ENCODE data around the gene PHLDA1.

The PHLDA1 gene

GRCh38 chr12:76031414-76032042, at the start of gene PHLDA1:
Gene PHLDA1, minus strand, starts transcription at chr12:76031776.
- peak; percentile 62 for DNase-seq

DNA sequence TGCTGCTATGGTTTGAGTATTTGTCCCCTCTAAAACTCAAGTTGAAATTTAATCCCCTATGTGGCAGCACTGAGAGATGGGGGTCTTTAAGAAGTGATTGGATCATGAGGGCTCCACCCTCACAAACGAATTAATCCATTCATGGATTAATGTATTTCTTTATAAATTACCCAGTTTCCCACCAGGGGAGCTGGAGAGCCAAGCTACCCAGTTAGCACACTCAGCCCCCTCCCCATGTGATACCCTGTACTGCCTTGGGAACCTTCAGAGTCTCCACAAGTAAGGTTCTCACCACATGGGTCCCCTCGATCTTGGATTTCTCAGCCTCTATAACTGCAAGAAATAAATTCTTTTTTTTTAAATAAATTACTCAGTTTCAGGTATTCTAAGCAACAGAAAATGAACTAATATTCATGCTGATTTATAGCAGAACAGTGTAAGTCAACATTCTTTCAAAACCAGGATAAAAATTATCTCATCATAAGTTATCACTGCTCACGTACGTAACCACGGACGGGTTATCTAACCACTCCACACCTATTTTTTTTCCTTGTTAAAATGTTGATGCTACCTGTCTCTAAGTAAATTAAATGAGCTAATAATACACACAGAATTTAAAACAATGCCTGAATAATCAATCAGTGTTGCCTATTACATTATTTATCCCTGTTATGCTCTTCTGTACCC, 49.3 kb upstream of the PHLDA1 start:
- DNase-seq = no peak

GRCh38 chr12:76080017-76080728, 48.6 kb upstream of the PHLDA1 start:
- no peak for DNase-seq

- no peak for DNase-seq
Observed at GRCh38 chr12:76078748-76079147, 47.2 kb upstream of the PHLDA1 start.

DNA sequence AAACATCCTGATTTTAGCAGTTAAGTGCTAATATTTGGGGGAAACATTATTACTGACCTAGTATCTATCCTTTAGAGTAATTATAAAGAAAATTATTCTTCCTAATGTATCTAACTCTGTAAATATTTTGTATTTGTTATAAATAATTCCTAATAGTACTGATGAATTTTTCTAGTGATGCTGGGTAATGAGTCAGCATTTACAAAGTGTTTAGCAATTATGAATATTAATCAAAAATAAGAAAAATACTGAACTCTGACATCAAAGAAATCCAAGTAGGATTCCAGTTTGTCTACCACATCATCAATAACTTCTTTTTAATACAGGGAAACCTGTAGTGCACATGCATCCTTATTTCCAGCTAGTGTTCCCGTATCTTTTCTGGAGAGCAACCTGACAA, 43.9 kb upstream of the PHLDA1 start:
- DNase-seq = no peak

GRCh38 chr12:76074701-76075336, 43.2 kb upstream of the PHLDA1 start:
- DNase-seq = no peak

GRCh38 chr12:76073561-76073960, 42.0 kb upstream of the PHLDA1 start:
- DNase-seq = no peak

- no peak for DNase-seq
Observed at GRCh38 chr12:76072568-76072967, 41.0 kb upstream of the PHLDA1 start.

DNA sequence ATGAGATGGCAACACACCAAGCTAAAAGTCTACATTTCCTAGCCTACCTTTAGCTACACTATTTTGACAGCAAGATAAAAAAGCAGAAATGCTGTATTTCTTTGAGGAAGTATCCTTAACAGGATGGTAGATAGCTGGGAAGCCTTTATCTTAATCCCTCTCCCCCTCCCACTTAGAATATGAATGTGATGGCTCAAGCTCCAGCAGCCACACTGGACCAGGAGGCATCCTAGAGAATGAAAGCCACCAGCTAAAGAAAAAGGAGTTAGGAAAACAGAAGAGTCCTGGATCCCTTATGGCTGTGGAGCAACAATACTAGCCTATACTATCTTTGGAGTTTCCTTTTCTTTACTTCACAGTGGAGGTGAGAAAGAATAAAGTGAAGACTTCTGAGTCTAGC, 37.8 kb upstream of the PHLDA1 start:
- DNase-seq = no peak

- no peak for DNase-seq
Observed at GRCh38 chr12:76065917-76066316, 34.3 kb upstream of the PHLDA1 start.

DNA sequence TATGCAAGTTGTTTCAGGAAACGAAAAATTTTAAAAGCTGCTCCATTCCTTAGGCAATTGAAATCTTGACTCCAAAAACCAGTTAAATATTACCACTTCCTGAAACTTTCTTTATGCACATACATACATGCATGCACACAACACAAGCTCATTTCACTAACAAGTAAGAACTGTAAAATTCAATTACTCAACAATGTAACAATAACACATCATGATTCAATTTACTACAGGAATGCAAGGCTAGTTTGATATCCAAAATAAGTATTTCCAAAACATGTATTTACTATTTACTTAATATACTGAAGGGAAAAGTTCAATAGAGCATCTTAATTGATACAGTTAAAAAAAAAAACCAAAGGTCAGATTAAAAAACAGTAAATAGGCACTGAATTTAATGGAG, 33.3 kb upstream of the PHLDA1 start:
- DNase-seq = no peak

- no peak for DNase-seq
Observed at GRCh38 chr12:76060111-76060510, 28.5 kb upstream of the PHLDA1 start.

- DNase-seq = no peak
Observed at GRCh38 chr12:76057326-76057725, 25.8 kb upstream of the PHLDA1 start.

DNA sequence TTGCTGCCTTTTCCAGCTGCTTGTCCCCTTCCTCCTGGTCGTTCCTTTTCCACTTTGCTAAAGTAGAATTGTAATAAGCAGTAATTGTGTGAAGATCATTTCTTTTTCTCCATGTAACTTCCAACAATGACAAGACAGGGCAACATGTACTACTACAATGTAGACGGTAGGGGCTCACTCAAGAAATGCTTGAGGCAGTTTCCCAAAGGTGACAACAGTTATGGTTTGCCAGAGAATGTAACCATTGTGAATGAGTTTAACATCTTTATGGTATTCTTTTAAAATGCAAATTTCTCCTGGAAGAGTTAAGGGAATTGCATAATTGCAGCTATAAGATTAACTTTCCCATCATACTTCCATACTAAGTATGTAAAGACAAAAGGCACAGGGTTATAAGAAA, 23.8 kb upstream of the PHLDA1 start:
- no peak for DNase-seq

- no peak for DNase-seq
Observed at GRCh38 chr12:76049575-76050251, 18.1 kb upstream of the PHLDA1 start.

DNA sequence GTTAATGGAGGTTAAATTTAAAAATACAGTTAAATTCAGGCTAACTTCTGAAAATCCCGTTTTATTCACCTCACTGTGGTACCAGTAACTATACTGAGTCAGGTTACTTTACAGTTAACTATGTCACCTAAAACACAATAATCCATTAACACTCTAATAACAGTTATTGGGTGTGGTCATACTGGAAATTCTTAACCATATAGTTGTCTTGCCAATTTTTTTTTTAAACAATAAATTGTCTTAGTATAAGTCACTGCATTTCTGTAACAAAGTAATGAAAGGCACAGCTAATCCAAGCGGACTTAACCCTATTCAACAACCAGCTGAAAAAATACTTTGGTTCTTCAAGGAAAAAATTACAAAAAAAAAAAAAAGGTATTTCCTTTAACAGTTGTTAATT, 16.2 kb upstream of the PHLDA1 start:
- no peak for DNase-seq

DNA sequence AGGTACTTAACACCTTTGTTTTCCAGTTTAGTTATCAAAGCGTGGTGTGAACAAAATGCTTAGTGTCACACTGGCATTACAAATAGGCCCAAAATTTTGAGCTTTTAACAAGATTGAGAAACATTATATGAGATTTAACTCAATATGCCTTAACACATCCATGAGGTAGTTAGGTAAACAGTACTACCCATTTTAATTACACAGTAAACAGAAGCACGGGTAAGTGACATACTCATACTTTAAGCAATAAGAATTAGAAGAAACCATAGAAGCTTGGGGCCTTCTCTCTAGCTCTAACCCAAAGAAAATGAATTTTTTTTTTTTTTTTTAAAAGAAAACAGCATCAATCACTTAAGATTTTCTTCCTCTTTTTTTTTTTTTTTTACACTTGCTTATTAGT, 15.5 kb upstream of the PHLDA1 start:
- no peak for DNase-seq

GRCh38 chr12:76043377-76043776, 11.8 kb upstream of the PHLDA1 start:
- DNase-seq = no peak

- DNase-seq = no peak
Observed at GRCh38 chr12:76042147-76042546, 10.6 kb upstream of the PHLDA1 start.

- DNase-seq = no peak
Observed at GRCh38 chr12:76041406-76041805, 9.8 kb upstream of the PHLDA1 start.

DNA sequence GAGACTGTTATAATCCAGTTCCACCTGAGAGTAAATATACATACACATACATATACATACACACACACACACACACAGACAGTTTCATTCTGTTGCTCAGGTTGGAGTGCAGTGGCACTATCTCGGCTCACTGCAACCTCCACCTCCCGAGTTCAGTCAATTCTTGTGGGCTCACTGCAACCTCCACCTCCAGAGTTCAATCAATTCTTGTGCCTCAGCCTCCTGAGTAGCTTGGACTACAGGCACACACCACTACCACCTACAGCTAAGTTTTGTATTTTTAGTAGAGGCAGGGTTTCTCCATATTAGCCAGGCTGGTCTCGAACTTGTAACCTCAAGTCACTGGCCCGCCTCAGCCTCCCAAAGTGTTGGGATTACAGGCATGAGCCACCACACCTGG, 8.9 kb upstream of the PHLDA1 start:
- no peak for DNase-seq

DNA sequence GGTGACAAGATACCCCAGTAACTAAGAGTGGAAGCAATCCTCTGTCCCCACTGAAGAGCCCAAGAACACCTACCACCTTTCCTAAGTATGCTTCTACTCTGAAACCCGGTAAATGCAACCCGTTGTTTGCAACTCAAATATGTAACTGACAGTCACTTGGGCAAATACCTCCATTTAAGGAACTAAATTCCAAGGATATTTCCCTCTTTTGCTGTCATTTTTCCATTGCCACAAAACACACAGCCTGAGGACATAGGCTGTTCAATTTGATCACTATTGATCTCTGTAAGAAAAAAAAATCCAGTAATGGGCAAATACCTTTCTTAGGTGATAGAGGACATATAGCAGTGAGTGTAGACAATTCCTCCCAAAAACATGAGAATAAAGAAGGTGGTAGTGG, 6.6 kb upstream of the PHLDA1 start:
- no peak for DNase-seq

Data from NCI-H524 treated with DMSO at 0.1 percent for 48 hours (cell line).